NCI-H460 (cell line): ENCODE measurements around the gene PSME1. TPM values are rescaled to one million over a fixed set of nuclear protein-coding genes. Genes with fewer than 3 reads are reported as not detected.
"Not testable (repeated sequence)": the region's sequence is repeated elsewhere in the genome, so short reads cannot be mapped to it uniquely, and the experiment has no call there.

Experiments used
- DNase-seq: peaks from one replicate; pipeline ENCODE4 v3.0.0-alpha.2; 2016; ENCODE audit warnings: low read depth; ENCODE audit errors: extremely low read depth
- total RNA-seq: library from RNA; depleted of rRNA; stranded (reverse); fragments of >200 nt; shearing (Covaris generic); gene quantifications from 2 replicates; pipeline ENCODE4 v1.2.3, GENCODE V29; 2014

Gene PSME1
- total RNA-seq, 1 experiment from 2014 or later = 177 TPM

GRCh38 chr14:24102357-24103048 lies 33.5 kb upstream of the PSME1 start:
- no peak for DNase-seq

DNA sequence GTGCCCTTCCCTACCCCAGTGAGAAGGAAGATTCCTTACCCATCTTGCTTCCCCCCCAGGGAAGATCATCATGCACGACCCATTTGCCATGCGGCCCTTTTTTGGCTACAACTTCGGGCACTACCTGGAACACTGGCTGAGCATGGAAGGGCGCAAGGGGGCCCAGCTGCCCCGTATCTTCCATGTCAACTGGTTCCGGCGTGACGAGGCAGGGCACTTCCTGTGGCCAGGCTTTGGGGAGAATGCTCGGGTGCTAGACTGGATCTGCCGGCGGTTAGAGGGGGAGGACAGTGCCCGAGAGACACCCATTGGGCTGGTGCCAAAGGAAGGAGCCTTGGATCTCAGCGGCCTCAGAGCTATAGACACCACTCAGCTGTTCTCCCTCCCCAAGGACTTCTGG lies 32.5 kb upstream of the PSME1 start:
- DNase-seq = no peak

DNA sequence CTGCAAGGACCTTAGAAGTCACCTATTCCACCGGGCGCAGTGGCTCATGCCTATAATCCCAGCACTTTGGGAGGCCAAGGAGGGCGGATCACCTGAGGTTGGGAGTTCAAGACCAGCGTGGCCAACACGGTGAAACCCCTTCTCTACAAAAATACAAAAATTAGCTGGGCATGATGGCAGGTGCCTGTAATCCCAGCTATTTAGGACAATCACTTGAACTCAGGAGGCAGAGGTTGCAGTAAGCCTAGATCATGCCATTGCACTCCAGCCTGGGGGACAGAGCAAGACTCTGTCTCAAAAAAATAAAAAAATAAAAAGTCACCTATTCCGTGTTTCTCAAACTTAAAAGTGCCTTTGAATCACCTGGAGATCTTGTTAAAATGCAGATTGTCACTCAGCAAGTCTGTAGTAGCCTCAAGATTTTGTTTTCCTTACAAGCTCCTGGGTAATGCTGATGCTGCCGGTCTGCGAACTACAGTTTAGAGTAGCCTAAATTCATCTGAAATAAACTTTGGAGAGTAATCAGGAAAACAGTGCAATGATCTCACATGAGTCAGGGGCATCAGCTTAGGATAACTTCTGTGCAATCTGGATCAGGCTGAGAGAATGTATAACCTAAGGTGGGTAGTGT lies 30.3 kb upstream of the PSME1 start:
- not testable (repeated sequence) for DNase-seq

DNA sequence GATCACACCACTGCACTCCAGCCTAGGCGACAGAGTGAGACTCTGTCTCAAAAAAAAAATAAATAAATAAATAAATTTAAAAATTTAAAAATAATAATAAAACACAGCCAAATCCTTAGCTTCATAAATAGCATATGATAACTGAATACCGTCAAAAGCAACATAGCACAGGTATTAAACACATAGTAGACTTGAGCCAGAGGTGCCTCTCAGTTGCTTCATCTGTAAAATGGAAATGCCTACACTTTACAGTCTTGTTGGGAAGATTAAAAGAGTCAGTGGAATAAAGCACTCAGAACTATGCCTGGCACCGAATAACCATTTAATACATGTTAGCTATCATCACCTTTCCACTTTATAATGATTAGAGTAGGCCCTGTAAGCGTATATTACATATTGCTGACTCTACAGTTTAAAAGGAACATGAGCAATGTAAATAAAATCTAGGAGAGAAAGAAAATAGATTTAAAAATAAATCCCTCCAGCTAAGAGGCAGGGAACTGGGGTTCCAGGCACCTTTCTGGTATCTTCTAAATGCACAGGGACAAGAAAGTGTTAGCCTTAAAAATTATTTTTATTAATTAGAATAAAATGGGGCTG lies 29.2 kb upstream of the PSME1 start:
- no peak for DNase-seq

DNA sequence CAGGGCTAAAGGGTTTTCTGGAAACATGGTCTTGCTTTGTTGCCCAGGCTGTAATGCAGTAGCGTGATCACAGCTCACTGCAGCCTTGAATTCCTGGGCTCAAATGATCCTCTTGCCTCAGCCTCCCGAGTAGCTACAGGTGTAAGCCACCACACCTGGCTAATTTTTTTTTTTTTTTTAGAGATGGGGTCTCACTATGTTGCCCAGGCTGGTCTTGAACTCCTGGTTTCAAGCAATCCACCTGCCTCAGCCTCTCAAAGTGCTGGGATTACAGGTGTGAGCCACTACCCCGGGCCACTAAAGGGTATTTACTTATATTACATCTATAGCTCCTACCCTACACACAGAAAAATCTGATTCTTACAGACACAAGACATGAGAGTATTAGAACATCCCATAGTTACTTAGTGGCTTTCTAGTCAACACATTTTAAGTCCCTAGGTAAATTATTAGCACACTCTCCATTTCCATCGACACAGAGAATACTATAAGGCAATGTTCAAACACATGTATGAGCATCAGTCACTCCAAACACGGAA lies 27.6 kb upstream of the PSME1 start:
- DNase-seq = no peak

DNA sequence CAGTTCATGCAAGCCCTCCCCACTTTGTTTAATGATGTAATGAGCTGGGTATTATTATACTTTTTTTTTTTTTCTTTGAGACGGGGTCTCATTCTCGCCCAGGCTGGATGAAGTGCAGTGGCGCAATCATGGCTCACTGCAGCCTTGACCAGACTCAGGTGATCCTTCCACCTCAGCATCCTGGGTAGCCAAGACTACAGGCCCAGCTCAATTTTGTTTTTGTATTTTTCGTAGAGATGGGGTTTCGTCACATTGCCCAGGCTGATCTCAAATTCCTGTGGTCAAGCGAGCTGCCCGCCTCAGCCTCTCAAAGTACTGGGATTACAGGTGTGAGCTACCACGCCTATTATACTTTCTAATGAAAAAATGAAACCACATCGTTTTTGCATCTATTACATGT lies 25.9 kb upstream of the PSME1 start:
- no peak for DNase-seq

DNA sequence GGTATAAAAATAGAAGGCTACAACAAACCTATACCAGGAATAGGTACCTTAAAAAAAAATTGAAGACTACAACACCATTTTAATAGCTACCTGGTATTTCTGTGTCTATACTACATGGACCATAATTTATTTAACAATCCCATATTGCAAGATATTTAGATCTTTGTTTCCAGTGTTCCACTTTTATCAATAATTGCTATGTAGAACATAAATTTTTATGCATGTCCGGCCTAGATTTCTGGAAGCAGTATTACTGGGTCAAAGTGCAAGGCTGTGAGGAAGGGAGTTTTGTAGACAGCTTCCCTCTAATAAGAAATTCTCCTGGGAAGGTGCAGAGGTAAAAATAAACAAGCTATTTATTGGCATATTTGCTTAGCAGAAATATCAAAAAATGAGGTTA lies 25.5 kb upstream of the PSME1 start:
- no peak for DNase-seq

DNA sequence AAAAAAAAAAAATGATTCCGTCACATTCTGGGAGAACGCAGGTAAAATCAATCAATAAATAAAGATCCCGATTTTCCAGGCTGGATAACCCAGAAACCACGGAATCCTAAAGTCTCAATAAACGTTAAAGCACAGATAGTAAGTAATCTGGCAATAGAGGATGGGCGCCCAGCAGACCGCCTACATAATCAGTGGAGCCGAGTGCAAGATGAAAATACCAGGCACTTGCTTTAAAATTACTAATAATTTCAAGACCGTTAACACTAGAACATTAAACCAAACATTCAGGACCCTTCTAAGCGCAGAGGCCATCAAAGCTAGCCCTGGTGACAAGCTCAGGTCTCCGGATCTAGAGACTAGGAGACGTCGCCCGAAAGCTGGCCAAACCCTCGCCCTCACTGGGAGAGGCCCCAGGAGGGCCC lies 22.6 kb upstream of the PSME1 start:
- no peak for DNase-seq

- peak; percentile 88 for DNase-seq
Observed at GRCh38 chr14:24113801-24114531, 22.0 kb upstream of the PSME1 start.

DNA sequence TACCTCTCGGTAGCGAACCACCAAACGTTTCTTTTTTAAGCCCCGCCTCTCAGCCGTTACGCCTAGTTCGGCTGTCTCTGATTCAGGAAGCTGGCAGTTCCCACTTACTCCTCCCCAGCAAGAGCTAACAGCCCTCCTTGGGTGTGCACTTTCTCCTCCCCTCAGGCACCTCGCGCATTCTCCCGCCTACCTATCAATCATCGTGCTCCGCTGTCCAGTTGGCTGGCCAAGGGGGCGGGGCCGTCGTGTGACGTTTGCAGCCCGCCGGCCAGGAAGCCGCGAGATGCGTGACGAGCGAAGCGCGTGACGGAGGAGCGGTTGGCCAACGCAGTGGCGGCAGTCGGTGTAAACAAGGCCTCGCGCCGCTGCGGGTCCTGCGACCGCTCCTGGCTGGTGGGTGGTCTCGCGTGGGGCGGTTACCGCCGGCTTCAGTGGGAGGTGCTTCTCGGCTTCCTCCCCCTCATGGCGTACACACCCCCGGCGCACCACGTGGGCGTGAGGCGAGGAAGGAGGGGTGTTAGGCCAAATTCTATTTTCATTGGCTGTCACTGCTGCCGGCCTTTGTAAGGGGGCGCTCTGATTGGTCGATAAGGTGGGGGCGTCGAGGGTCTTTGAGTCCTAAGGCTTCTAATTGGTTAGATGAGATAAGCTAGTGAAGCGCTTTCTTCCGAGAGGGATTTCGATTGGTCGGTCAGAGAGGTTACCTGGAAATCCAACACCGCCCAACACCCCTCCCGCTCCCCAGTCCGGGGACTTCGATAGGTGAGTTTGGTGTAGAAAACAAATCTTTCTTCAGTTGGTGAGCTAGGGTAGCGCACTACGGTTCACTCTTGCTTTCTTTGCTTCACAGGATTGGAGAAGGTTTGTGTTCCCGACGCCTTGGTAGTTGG lies 21.2 kb upstream of the PSME1 start, which contains the start of the genes DCAF11 and NRL:
Gene DCAF11, plus strand, starts transcription at position 246 of the 890 bp plus-strand sequence. CDS start 818 bp downstream, outside the sequence.
Gene NRL, minus strand, starts transcription at position 418 of the 890 bp plus-strand sequence. CDS start 32,101 bp downstream, outside the sequence.
- DNase-seq = peak; percentile 100

GRCh38 chr14:24115422-24116127 lies 20.4 kb upstream of the PSME1 start:
- no peak for DNase-seq

DNA sequence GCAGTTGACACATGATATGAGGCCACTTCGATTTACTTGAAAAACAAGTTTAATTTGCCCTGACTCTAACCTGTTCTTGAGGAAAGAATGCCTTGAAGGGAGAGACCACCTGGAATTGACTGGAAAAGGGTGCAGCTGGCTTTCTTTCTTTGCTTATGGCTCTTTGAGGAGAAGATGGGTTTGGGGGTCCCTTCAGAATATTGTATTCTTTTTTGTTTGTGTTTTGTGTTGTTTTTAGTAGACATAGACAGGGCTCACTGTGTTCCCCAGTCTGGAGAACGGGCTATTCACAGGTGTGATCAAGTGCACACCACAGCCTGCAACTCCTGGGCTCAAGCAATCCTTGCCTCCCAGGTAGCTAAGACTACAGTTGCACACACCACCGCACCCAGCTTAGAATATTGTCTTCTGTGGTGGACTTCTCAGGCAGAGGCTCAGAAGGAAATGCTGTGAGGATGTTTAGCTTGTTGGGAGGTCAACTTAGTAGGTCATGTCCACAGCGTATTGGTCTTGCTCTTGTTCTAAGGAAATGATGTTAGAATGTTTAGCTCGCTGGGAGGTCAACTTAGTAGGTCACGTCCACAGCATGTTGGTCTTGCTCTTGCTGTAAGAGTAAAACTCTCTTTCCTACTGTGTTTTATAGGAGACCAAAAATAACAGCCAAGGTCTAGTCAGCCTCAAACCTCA lies 19.7 kb upstream of the PSME1 start:
- no peak for DNase-seq

- no peak for DNase-seq
Observed at GRCh38 chr14:24117179-24117578, 18.8 kb upstream of the PSME1 start.

GRCh38 chr14:24119691-24120090 lies 16.3 kb upstream of the PSME1 start:
- DNase-seq = no peak

- DNase-seq = no peak
Observed at GRCh38 chr14:24121210-24121609, 14.8 kb upstream of the PSME1 start.

DNA sequence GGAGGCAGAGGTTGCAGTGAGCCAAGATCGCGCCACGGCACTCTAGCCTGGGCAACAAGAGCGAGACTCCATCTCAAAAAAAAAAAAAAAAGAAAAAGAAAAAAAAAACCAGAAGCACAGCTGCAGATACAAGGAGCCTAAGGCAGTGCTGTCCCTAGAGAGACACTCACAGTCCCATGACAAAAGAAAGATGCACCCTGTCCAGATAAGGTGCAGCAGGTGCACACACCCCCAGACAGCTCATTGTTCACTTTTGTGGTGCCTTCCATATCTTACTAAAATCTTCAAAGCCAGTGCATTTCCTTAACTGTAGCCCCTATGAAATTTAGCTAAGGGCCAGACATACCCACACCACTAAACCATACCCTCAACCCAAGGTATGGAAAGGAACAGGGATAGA lies 13.6 kb upstream of the PSME1 start:
- no peak for DNase-seq

- no peak for DNase-seq
Observed at GRCh38 chr14:24122898-24123297, 13.1 kb upstream of the PSME1 start.
